ENCODE results near the gene ARPC1B.
"Not testable (repeated sequence)": the region's sequence is repeated elsewhere in the genome, so short reads cannot be mapped to it uniquely, and the experiment has no call there.

Gene ARPC1B

GRCh38 chr7:99419323-99420021, 44.9 kb downstream of the ARPC1B start:
- Histone ChIP-seq H3K9me3 (ENCODE audit: insufficient read depth, low read depth, low read length) (no peaks in the 10 kb centered on the region), H3K36me3 (ENCODE audit: insufficient read depth, low read length) (peaks cover 95% of the 10 kb centered on the region)

GRCh38 chr7:99420213-99420612, 45.7 kb downstream of the ARPC1B start:
- H3K4me1 ChIP-seq (ENCODE audit: insufficient read depth, low read length) = no peaks in the 10 kb centered on the region
- no peaks in the 10 kb centered on the region for H3K9me3 ChIP-seq (ENCODE audit: insufficient read depth, low read depth, low read length)
- H3K27ac ChIP-seq (ENCODE audit: low read depth, low read length) = no peak overlapping the region
- no peak overlapping the region for H3K4me3 ChIP-seq (ENCODE audit: low read length)
- no peaks in the 10 kb centered on the region for H3K27me3 ChIP-seq (ENCODE audit: insufficient read depth, low read length)
- WGBS = 95% methylated on average over 5 of the region's 5 CpGs
- H3K9ac ChIP-seq (ENCODE audit: low read depth, low read length) = no peak overlapping the region
- peaks cover 95% of the 10 kb centered on the region for H3K36me3 ChIP-seq (ENCODE audit: insufficient read depth, low read length)

More at GRCh38 chr7:99419323-99420021, 44.9 kb downstream of the ARPC1B start:
- Histone ChIP-seq H3K4me1 (ENCODE audit: insufficient read depth, low read length) (no peaks in the 10 kb centered on the region), H3K4me3 (ENCODE audit: low read length) (no peak overlapping the region), H3K9ac (ENCODE audit: low read depth, low read length) (no peak overlapping the region), H3K27me3 (ENCODE audit: insufficient read depth, low read length) (no peaks in the 10 kb centered on the region), H3K27ac (ENCODE audit: low read depth, low read length) (no peak overlapping the region)
- 93% methylated on average over 29 of the region's 29 CpGs for WGBS

GRCh38 chr7:99420986-99421385, 46.5 kb downstream of the ARPC1B start:
- H3K27me3 ChIP-seq (ENCODE audit: insufficient read depth, low read length) = no peaks in the 10 kb centered on the region
- H3K4me1 ChIP-seq (ENCODE audit: insufficient read depth, low read length) = no peaks in the 10 kb centered on the region
- 91% methylated on average over 7 of the region's 7 CpGs for WGBS
- H3K36me3 ChIP-seq (ENCODE audit: insufficient read depth, low read length) = peaks cover 97% of the 10 kb centered on the region
- no peak overlapping the region for H3K9ac ChIP-seq (ENCODE audit: low read depth, low read length)
- no peaks in the 10 kb centered on the region for H3K9me3 ChIP-seq (ENCODE audit: insufficient read depth, low read depth, low read length)
- H3K27ac ChIP-seq (ENCODE audit: low read depth, low read length) = no peak overlapping the region
- no peak overlapping the region for H3K4me3 ChIP-seq (ENCODE audit: low read length)

DNA sequence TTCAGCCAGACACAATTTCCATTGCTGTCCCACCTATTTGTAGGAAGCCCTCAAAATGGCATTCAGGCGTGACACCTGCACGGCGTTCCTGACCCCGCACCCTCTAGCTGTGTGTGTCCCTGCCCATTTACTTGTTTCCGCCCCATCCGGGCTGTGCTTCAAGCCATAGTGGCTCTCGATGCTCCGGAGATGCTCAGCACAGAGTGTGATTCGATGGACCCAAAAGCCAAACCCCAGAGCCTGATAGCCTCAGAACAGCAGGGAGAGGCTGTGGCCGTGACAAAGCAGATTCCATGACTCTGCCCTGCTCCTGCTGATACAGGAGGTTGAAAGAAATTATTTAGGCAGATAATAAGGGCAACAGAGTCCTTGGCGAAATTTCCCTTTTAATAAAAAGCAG, 47.7 kb downstream of the ARPC1B start:
- H3K27me3 ChIP-seq (ENCODE audit: insufficient read depth, low read length) = no peaks in the 10 kb centered on the region
- no peaks in the 10 kb centered on the region for H3K9me3 ChIP-seq (ENCODE audit: insufficient read depth, low read depth, low read length)
- H3K27ac ChIP-seq (ENCODE audit: low read depth, low read length) = no peak overlapping the region
- 94% methylated on average over 11 of the region's 11 CpGs for WGBS
- H3K4me3 ChIP-seq (ENCODE audit: low read length) = no peak overlapping the region
- H3K4me1 ChIP-seq (ENCODE audit: insufficient read depth, low read length) = no peaks in the 10 kb centered on the region
- no peak overlapping the region for H3K9ac ChIP-seq (ENCODE audit: low read depth, low read length)
- H3K36me3 ChIP-seq (ENCODE audit: insufficient read depth, low read length) = peaks cover 85% of the 10 kb centered on the region

DNA sequence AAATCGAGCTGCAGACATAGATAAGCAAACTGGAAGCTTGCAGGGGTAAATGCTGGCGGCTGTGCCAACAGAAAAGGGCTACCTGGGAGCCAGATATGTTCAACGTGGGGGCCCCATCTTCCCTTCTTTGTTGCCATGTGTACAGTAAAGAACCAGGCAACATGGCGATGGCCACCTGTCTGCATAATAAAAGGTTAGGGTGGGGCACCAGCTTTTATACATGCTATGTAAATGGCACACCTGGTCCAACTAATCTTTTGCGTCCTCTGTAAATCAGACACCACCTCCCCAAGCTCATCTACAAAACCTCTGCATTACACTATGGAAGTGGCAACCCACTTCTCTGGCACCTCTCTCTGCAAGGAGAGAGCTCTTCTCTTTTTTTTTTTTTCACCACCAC, 48.1 kb downstream of the ARPC1B start:
- 89% methylated on average over 5 of the region's 5 CpGs for WGBS
- H3K9me3 ChIP-seq (ENCODE audit: insufficient read depth, low read depth, low read length) = no peaks in the 10 kb centered on the region
- H3K4me1 ChIP-seq (ENCODE audit: insufficient read depth, low read length) = no peaks in the 10 kb centered on the region
- H3K9ac ChIP-seq (ENCODE audit: low read depth, low read length) = no peak overlapping the region
- H3K4me3 ChIP-seq (ENCODE audit: low read length) = no peak overlapping the region
- no peaks in the 10 kb centered on the region for H3K27me3 ChIP-seq (ENCODE audit: insufficient read depth, low read length)
- no peak overlapping the region for H3K27ac ChIP-seq (ENCODE audit: low read depth, low read length)
- peaks cover 81% of the 10 kb centered on the region for H3K36me3 ChIP-seq (ENCODE audit: insufficient read depth, low read length)

GRCh38 chr7:99424932-99425730, 50.6 kb downstream of the ARPC1B start:
- Histone ChIP-seq H3K27me3 (ENCODE audit: insufficient read depth, low read length) (no peaks in the 10 kb centered on the region), H3K4me1 (ENCODE audit: insufficient read depth, low read length) (no peaks in the 10 kb centered on the region), H3K27ac (ENCODE audit: low read depth, low read length) (no peak overlapping the region), H3K36me3 (ENCODE audit: insufficient read depth, low read length) (peaks cover 78% of the 10 kb centered on the region), H3K9me3 (ENCODE audit: insufficient read depth, low read depth, low read length) (no peaks in the 10 kb centered on the region), H3K4me3 (ENCODE audit: low read length) (no peak overlapping the region), H3K9ac (ENCODE audit: low read depth, low read length) (no peak overlapping the region)
- WGBS = 94% methylated on average over 24 of the region's 24 CpGs

GRCh38 chr7:99428972-99429566, 54.5 kb downstream of the ARPC1B start:
- Histone ChIP-seq H3K4me3 (ENCODE audit: low read length) (no peak overlapping the region), H3K9ac (ENCODE audit: low read depth, low read length) (no peak overlapping the region), H3K27ac (ENCODE audit: low read depth, low read length) (no peak overlapping the region), H3K27me3 (ENCODE audit: insufficient read depth, low read length) (no peaks in the 10 kb centered on the region), H3K4me1 (ENCODE audit: insufficient read depth, low read length) (no peaks in the 10 kb centered on the region), H3K36me3 (ENCODE audit: insufficient read depth, low read length) (peaks cover 75% of the 10 kb centered on the region), H3K9me3 (ENCODE audit: insufficient read depth, low read depth, low read length) (no peaks in the 10 kb centered on the region)
- 91% methylated on average over 10 of the region's 10 CpGs for WGBS

GRCh38 chr7:99429756-99430155, 55.2 kb downstream of the ARPC1B start:
- Histone ChIP-seq H3K4me3 (ENCODE audit: low read length) (no peak overlapping the region), H3K9ac (ENCODE audit: low read depth, low read length) (no peak overlapping the region), H3K4me1 (ENCODE audit: insufficient read depth, low read length) (no peaks in the 10 kb centered on the region), H3K27me3 (ENCODE audit: insufficient read depth, low read length) (no peaks in the 10 kb centered on the region), H3K9me3 (ENCODE audit: insufficient read depth, low read depth, low read length) (no peaks in the 10 kb centered on the region), H3K36me3 (ENCODE audit: insufficient read depth, low read length) (peaks cover 75% of the 10 kb centered on the region), H3K27ac (ENCODE audit: low read depth, low read length) (no peak overlapping the region)
- WGBS = 95% methylated on average over 8 of the region's 8 CpGs

GRCh38 chr7:99431756-99432540, 57.4 kb downstream of the ARPC1B start:
- not testable (repeated sequence) for H3K4me1 ChIP-seq (ENCODE audit: insufficient read depth, low read length); H3K4me3 ChIP-seq (ENCODE audit: low read length); H3K27me3 ChIP-seq (ENCODE audit: insufficient read depth, low read length); H3K9me3 ChIP-seq (ENCODE audit: insufficient read depth, low read depth, low read length); H3K9ac ChIP-seq (ENCODE audit: low read depth, low read length); H3K27ac ChIP-seq (ENCODE audit: low read depth, low read length)
- peaks cover 70% of the 10 kb centered on the region for H3K36me3 ChIP-seq (ENCODE audit: insufficient read depth, low read length)
- WGBS = 92% methylated on average over 13 of the region's 13 CpGs

- H3K27me3 ChIP-seq (ENCODE audit: insufficient read depth, low read length) = no peaks in the 10 kb centered on the region
- no peak overlapping the region for H3K9ac ChIP-seq (ENCODE audit: low read depth, low read length)
- no peak overlapping the region for H3K27ac ChIP-seq (ENCODE audit: low read depth, low read length)
- 96% methylated on average over 9 of the region's 9 CpGs for WGBS
- H3K36me3 ChIP-seq (ENCODE audit: insufficient read depth, low read length) = peaks cover 65% of the 10 kb centered on the region
- H3K4me1 ChIP-seq (ENCODE audit: insufficient read depth, low read length) = no peaks in the 10 kb centered on the region; the same call in 1 of the 2 replicates
- no peaks in the 10 kb centered on the region for H3K9me3 ChIP-seq (ENCODE audit: insufficient read depth, low read depth, low read length)
- no peak overlapping the region for H3K4me3 ChIP-seq (ENCODE audit: low read length)
These were observed 58.6 kb downstream of the ARPC1B start for GRCh38 chr7:99433158-99433557.
